GM21390 (cell line): Measurements from ENCODE around the gene TAMM41.
A peak's percentile ranks its signal among the peaks of the same experiment; 100 is the strongest.
"Not testable (repeated sequence)": the region's sequence is repeated elsewhere in the genome, so short reads cannot be mapped to it uniquely, and the experiment has no call there.

Source experiments
- ATAC-seq: cut with Tn5 transposase; IDR thresholded peaks from one replicate; pipeline ENCODE4 v1.9.1; 2021; ENCODE audit not compliant: unreplicated experiment

The TAMM41 gene

GRCh38 chr3:11769704-11770476, 76.8 kb downstream of the TAMM41 start:
- ATAC-seq = peak; percentile 7

GRCh38 chr3:11768604-11769003, 78.1 kb downstream of the TAMM41 start:
- ATAC-seq = no peak

- no peak for ATAC-seq
Observed at GRCh38 chr3:11764931-11765363, 81.7 kb downstream of the TAMM41 start.

- ATAC-seq = no peak
Observed at GRCh38 chr3:11759996-11760395, 86.7 kb downstream of the TAMM41 start.

- no peak for ATAC-seq
Observed at GRCh38 chr3:11757929-11758328, 88.8 kb downstream of the TAMM41 start.

- no peak for ATAC-seq
Observed at GRCh38 chr3:11757441-11757875, 89.2 kb downstream of the TAMM41 start.

- ATAC-seq = no peak
Observed at GRCh38 chr3:11755276-11755675, 91.4 kb downstream of the TAMM41 start.

GRCh38 chr3:11752254-11752653, 94.4 kb downstream of the TAMM41 start:
- ATAC-seq = not testable (repeated sequence)

- ATAC-seq = not testable (repeated sequence)
Observed at GRCh38 chr3:11748306-11748705, 98.4 kb downstream of the TAMM41 start.
